A673 (cell line): Measurements from ENCODE around the gene DPP10.

Experiments used
- CTCF ChIP-seq: fragments of 300-800, 200-600 bp; sonication (generic); conservative IDR thresholded peaks from 2 replicates; pipeline ENCODE4 v1.5.1; 2017; ENCODE audit warnings: low read depth, mild to moderate bottlenecking, antibody characterized with exemption, low read length, moderate library complexity, mixed read lengths
- EZH2 ChIP-seq: fragments of 200-600 bp; sonication (generic); IDR thresholded peaks from 2 replicates; pipeline ENCODE4 v1.6.1; 2017; ENCODE audit warnings: borderline replicate concordance, low read depth, mild to moderate bottlenecking, mixed read lengths, antibody characterized with exemption, low read length; ENCODE audit not compliant: poor library complexity, severe bottlenecking

- TF ChIP-seq CTCF (no peak), EZH2 (no peak)
Measured at GRCh38 chr2:115400940-115401339, 958.5 kb downstream of the DPP10 start.
